Measurements from ENCODE around the gene CCDC71.

Gene CCDC71

GRCh38 chr3:49165771-49166751, at the start of gene CCDC71:
CCDC71 (minus strand) TSS chr3:49166331; CDS start chr3:49164208, 2,123 bp downstream.
- DNase-seq, result peak in 1 of 2 donors; percentile 51

- DNase-seq, result no peak
Observed at GRCh38 chr3:49213998-49214397, 47.9 kb upstream of the CCDC71 start.

- DNase-seq, result no peak
Observed at GRCh38 chr3:49213541-49213943, 47.4 kb upstream of the CCDC71 start.

- DNase-seq, result no peak
Observed at GRCh38 chr3:49199900-49200281, 33.8 kb upstream of the CCDC71 start.

GRCh38 chr3:49199239-49199899, 33.2 kb upstream of the CCDC71 start:
- DNase-seq, result no peak

- DNase-seq, result no peak
Observed at GRCh38 chr3:49198611-49199230, 32.6 kb upstream of the CCDC71 start.

GRCh38 chr3:49198161-49198560, 32.0 kb upstream of the CCDC71 start:
- DNase-seq, result no peak

- DNase-seq, result no peak
Observed at GRCh38 chr3:49191741-49192140, 25.6 kb upstream of the CCDC71 start.

GRCh38 chr3:49183873-49184272, 17.7 kb upstream of the CCDC71 start:
- DNase-seq, result no peak

- no peak for DNase-seq
Observed at GRCh38 chr3:49182682-49183081, 16.6 kb upstream of the CCDC71 start.

GRCh38 chr3:49181351-49181750, 15.2 kb upstream of the CCDC71 start:
- DNase-seq, result no peak

GRCh38 chr3:49180116-49180515, 14.0 kb upstream of the CCDC71 start:
- no peak for DNase-seq

- DNase-seq, result no peak
Observed at GRCh38 chr3:49177073-49177472, 10.9 kb upstream of the CCDC71 start.

GRCh38 chr3:49175530-49175929, 9.4 kb upstream of the CCDC71 start:
- no peak for DNase-seq

GRCh38 chr3:49174397-49174985, 8.4 kb upstream of the CCDC71 start:
- no peak for DNase-seq

GRCh38 chr3:49173792-49174170, 7.7 kb upstream of the CCDC71 start:
- DNase-seq, result no peak

- DNase-seq, result no peak
Observed at GRCh38 chr3:49173116-49173791, 7.1 kb upstream of the CCDC71 start.

- DNase-seq, result no peak
Observed at GRCh38 chr3:49172551-49173041, 6.5 kb upstream of the CCDC71 start.

- no peak for DNase-seq
Observed at GRCh38 chr3:49171775-49172500, 5.8 kb upstream of the CCDC71 start.

GRCh38 chr3:49171119-49171774, 5.1 kb upstream of the CCDC71 start, which contains the start of gene KLHDC8B:
KLHDC8B (plus strand) TSS chr3:49171598; CDS start chr3:49172770, 1,172 bp downstream.
- DNase-seq, result peak in 1 of 2 donors; percentile 55

- no peak for DNase-seq
Observed at GRCh38 chr3:49170744-49171118, 4.6 kb upstream of the CCDC71 start.

Measured in hippocampal formation (tissue), 2 donors.